Activated CD4-positive, alpha-beta T cell treated with anti-CD3 and anti-CD28 coated beads, Interleukin-2, amount 50 U/mL, for 16 hours (primary cell): ENCODE measurements around the gene SMARCA2.

ENCODE experiments used
- DNase-seq: peaks from one replicate; pipeline ENCODE4 v3.0.0-alpha.2; 2020

The SMARCA2 gene

GRCh38 chr9:2220036-2220435, 204.9 kb downstream of the SMARCA2 start:
- DNase-seq, result no peak

- no peak for DNase-seq
Observed at GRCh38 chr9:2227144-2227867, 212.2 kb downstream of the SMARCA2 start.

- DNase-seq, result peak; percentile 10
Observed at GRCh38 chr9:2228132-2228531, 213.0 kb downstream of the SMARCA2 start.

GRCh38 chr9:2228641-2229040, 213.5 kb downstream of the SMARCA2 start:
- no peak for DNase-seq

- no peak for DNase-seq
Observed at GRCh38 chr9:2229109-2229721, 214.1 kb downstream of the SMARCA2 start.

GRCh38 chr9:2230362-2230761, 215.2 kb downstream of the SMARCA2 start:
- no peak for DNase-seq

GRCh38 chr9:2231101-2231500, 216.0 kb downstream of the SMARCA2 start:
- DNase-seq, result no peak

GRCh38 chr9:2231829-2232228, 216.7 kb downstream of the SMARCA2 start:
- DNase-seq, result no peak

- no peak for DNase-seq
Observed at GRCh38 chr9:2233274-2233673, 218.1 kb downstream of the SMARCA2 start.

- DNase-seq, result no peak
Observed at GRCh38 chr9:2234371-2234893, 219.3 kb downstream of the SMARCA2 start.

GRCh38 chr9:2235623-2236022, 220.5 kb downstream of the SMARCA2 start:
- no peak for DNase-seq

- no peak for DNase-seq
Observed at GRCh38 chr9:2236850-2237249, 221.7 kb downstream of the SMARCA2 start.

- no peak for DNase-seq
Observed at GRCh38 chr9:2241461-2241835, 226.3 kb downstream of the SMARCA2 start.

- DNase-seq, result peak; percentile 56
Observed at GRCh38 chr9:2241836-2242741, 226.9 kb downstream of the SMARCA2 start.

- no peak for DNase-seq
Observed at GRCh38 chr9:2242831-2243330, 227.7 kb downstream of the SMARCA2 start.
